HG03064 (cell line): ENCODE data around the gene ILF3.
A peak's percentile ranks its signal among the peaks of the same experiment; 100 is the strongest.

ENCODE experiments used
- ATAC-seq: cut with Tn5 transposase; IDR thresholded peaks from one replicate; pipeline ENCODE4 v1.9.1; 2021; ENCODE audit warnings: low read depth; ENCODE audit not compliant: unreplicated experiment

Gene ILF3

GRCh38 chr19:10691883-10692282 lies 37.7 kb downstream of the ILF3 start:
- no peak for ATAC-seq

GRCh38 chr19:10692673-10693264 lies 38.6 kb downstream of the ILF3 start:
- ATAC-seq, result no peak

GRCh38 chr19:10694706-10695307 lies 40.7 kb downstream of the ILF3 start:
- ATAC-seq, result no peak

- no peak for ATAC-seq
Measured at GRCh38 chr19:10695401-10696398, 41.6 kb downstream of the ILF3 start.

GRCh38 chr19:10699650-10700335 lies 45.6 kb downstream of the ILF3 start:
- ATAC-seq, result no peak

GRCh38 chr19:10701955-10702525 lies 47.9 kb downstream of the ILF3 start:
- ATAC-seq, result no peak

GRCh38 chr19:10706990-10707389 lies 52.8 kb downstream of the ILF3 start:
- ATAC-seq, result no peak

GRCh38 chr19:10707440-10707839 lies 53.3 kb downstream of the ILF3 start:
- no peak for ATAC-seq

- no peak for ATAC-seq
Measured at GRCh38 chr19:10708291-10708690, 54.1 kb downstream of the ILF3 start.

- no peak for ATAC-seq
Measured at GRCh38 chr19:10712045-10712444, 57.9 kb downstream of the ILF3 start.

GRCh38 chr19:10712754-10713153 lies 58.6 kb downstream of the ILF3 start:
- no peak for ATAC-seq

GRCh38 chr19:10713317-10713716 lies 59.2 kb downstream of the ILF3 start:
- no peak for ATAC-seq

- ATAC-seq, result no peak
Measured at GRCh38 chr19:10717054-10717355, 62.9 kb downstream of the ILF3 start.

- ATAC-seq, result peak; percentile 79
Measured at GRCh38 chr19:10717356-10718204, 63.4 kb downstream of the ILF3 start, which contains the start of gene DNM2. TSS of gene DNM2 (plus strand) at chr19:10718079. CDS start at chr19:10718243, 164 bp downstream.

- ATAC-seq, result no peak
Measured at GRCh38 chr19:10718205-10719196, 64.4 kb downstream of the ILF3 start.

GRCh38 chr19:10719466-10719961 lies 65.4 kb downstream of the ILF3 start:
- no peak for ATAC-seq

- no peak for ATAC-seq
Measured at GRCh38 chr19:10720607-10721125, 66.5 kb downstream of the ILF3 start.

- ATAC-seq, result no peak
Measured at GRCh38 chr19:10723591-10723990, 69.4 kb downstream of the ILF3 start.
